GM10266 (cell line): ENCODE results near the gene SLC12A7.
"Not testable (repeated sequence)": the region's sequence is repeated elsewhere in the genome, so short reads cannot be mapped to it uniquely, and the experiment has no call there.

Experiments used
- DNase-seq: peaks from one replicate; pipeline ENCODE4 v3.0.0; 2012; ENCODE audit errors: extremely low spot score
- CTCF ChIP-seq: IDR thresholded peaks from 2 replicates; pipeline ENCODE4 v1.5.1; 2012; ENCODE audit warnings: mild to moderate bottlenecking, low read depth; ENCODE audit not compliant: control insufficient read depth, insufficient read depth; ENCODE audit errors: missing control alignments

Gene SLC12A7

GRCh38 chr5:1128977-1129710, 17.3 kb upstream of the SLC12A7 start:
- no peak for DNase-seq
- no peak for TF ChIP-seq CTCF

GRCh38 chr5:1127959-1128785, 16.3 kb upstream of the SLC12A7 start:
- no peak for DNase-seq
- no peak for TF ChIP-seq CTCF

- not testable (repeated sequence) for DNase-seq
Observed at GRCh38 chr5:1125695-1126094, 13.8 kb upstream of the SLC12A7 start.

- DNase-seq = no peak
- TF ChIP-seq CTCF = no peak
Observed at GRCh38 chr5:1125030-1125357, 13.1 kb upstream of the SLC12A7 start.

GRCh38 chr5:1124205-1125029, 12.6 kb upstream of the SLC12A7 start:
- TF ChIP-seq CTCF = no peak
- no peak for DNase-seq

GRCh38 chr5:1123418-1124147, 11.7 kb upstream of the SLC12A7 start:
- DNase-seq = no peak
- no peak for TF ChIP-seq CTCF
